ENCODE results near the gene ZNF549.
A peak's percentile ranks its signal among the peaks of the same experiment; 100 is the strongest.

Gene ZNF549

GRCh38 chr19:57570707-57571106, 43.6 kb downstream of the ZNF549 start:
- DNase-seq: no peak

GRCh38 chr19:57572415-57572947, 45.3 kb downstream of the ZNF549 start:
- DNase-seq: no peak

DNA sequence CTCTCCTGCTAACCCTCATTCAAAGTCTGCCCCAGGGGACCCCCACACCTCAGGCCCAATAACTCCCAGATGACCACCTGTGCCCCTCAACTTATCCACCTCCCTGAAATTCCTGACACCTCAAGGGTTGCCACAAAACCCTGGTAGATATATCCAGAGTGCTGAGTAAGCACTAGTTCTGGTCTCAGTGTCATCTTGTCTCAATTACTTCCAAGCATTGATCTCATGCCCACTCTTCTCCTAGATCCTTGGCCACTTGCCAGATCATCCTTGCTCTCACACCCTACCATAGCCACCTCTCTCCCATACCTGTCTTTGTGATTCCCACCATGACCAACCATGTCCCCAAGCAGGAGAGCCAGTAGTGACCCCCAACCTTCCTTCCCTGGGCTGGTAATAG, 49.5 kb downstream of the ZNF549 start:
- no peak for DNase-seq

GRCh38 chr19:57578487-57579205, 51.5 kb downstream of the ZNF549 start, which contains the start of gene ZNF416:
Gene ZNF416 (minus strand): TSS chr19:57578911. CDS start chr19:57578704, 207 bp downstream.
- peak; percentile 94 for DNase-seq

GRCh38 chr19:57583104-57583520, 56.0 kb downstream of the ZNF549 start:
- DNase-seq: no peak

DNA sequence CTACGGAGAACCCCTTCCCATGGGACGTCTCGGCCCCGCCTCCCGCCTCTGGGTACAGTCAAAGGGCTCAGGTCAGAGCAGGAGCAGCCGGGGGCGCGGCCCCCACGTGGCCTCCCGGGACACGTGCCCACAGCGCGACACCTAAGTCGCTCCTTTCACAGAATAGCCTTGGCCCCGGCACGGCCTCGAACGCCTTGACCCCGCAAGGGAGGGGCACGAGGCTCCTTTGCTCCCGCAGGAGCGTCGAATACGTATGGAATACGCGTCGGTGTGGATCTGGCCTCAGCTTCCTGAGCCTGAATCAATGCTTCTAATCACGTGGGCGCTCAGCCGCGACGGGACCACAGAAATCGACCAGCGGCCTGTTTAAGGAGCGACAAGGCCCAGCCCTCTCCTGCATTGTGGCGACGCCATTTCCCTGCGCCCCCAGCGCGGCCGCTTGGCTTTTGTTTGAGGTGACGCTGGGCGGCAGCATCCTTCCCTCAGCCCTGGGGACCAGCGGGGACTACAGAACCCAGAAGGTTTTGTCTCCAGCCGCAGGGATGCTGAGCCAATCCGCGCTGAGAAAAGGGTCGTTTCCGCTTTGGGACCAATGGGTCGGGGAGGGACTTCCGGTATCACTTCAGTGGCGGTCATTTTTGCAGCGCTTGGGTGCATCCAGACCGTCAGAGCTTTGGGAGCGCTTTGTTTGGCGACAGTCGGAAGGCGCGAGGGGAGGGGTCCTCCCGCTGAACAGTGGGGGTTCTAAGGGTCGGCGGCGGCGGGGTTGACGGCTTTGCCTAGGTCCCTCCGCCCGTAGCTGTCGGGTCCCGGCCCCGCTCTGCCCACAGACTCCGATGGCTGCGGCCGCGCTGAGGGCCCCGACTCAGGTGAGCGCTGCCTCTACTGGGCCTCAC, 56.6 kb downstream of the ZNF549 start, which contains the start of gene ZIK1:
Gene ZIK1, plus strand, starts transcription at position 625 of the 896 bp plus-strand sequence. Its CDS starts 212 bp downstream, at position 837.
- DNase-seq: no peak

DNA sequence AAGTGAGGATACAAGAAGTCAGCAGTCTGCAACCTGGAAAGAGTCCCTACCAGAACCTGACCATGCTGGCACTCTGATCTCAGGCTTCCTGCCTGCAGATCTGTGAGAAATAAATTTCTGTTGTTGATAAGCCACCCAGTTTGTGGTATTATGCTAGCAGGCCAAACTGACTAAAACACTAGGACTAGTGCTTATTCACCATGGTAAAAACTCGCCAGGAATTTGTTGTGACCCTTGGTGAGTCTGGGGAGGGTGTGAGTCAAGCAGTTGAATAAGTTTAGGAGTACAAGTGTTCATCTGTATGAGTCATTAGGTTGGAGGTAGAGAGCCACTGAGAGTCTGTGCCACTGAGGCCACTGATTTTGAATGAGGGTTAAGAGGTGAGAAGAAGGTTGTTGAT, 60.4 kb downstream of the ZNF549 start:
- DNase-seq: no peak

DNA sequence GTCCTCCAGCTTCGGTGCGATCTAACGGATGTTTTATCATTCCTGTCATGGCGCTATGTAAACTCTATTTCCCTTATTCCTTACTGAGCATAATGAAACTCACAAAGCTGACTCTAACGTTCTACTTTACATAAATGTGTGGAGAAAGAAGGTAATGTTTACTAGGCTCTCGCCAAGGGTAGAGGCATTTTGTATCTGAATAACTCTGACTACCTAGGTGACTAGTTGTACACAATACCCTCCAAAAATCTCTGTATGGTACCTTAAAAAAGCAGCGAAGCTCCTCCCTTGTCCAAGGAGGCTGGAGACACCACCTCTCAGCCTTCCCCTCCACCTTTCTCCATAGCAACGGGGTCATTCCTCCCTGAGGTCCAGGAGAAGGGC, 72.2 kb downstream of the ZNF549 start:
- no peak for DNase-seq

DNA sequence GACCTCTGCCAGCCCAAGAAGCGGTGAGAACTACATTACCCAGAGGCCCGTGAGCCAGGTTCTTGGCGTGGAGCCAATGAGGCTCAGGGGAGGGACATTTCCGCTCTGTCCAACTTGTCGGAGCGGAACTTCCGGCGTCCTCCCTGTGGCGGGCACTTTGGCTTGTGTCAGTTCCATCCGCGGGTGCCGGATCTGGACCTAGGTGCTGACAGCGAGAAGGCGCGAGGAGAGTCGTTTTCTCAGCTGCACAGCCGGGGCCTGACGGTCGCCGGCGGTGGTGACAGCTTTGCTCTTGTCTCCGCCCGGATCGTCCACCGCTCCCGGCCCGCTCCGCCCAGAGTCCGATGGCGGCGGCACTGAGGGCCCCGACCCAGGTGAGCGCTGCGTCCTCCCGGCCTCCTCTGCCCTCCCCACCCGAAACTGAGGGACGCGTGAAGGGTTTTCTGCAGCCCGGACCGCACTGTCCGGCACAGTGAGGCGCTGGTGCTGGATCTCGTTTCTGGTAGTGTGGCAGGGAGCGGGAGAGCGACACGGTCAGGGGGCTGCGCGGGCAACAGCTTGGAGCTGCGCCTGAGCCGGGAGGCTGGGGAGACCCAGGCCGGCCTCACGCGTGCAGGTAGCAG, 72.7 kb downstream of the ZNF549 start, which contains the start of gene ZNF530:
Gene ZNF530, plus strand, starts transcription at position 125 of the 623 bp plus-strand sequence. CDS start 4,461 bp downstream, outside the sequence.
- peak; percentile 53 for DNase-seq

DNA sequence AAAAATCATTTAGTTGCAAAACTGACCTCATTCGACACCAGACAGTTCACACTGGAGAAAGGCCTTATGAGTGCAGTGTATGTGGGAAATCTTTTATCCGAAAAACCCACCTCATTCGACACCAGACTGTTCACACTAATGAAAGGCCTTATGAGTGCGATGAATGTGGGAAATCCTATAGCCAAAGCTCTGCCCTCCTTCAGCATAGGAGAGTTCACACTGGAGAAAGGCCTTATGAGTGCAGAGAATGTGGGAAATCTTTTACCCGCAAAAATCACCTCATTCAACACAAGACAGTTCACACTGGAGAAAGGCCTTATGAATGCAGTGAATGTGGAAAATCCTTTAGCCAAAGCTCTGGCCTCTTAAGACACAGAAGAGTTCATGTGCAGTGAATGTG, 79.8 kb downstream of the ZNF549 start:
- DNase-seq: no peak
